HG03521 (cell line): ENCODE results near the gene SRCAP.
"Not testable (repeated sequence)": the region's sequence is repeated elsewhere in the genome, so short reads cannot be mapped to it uniquely, and the experiment has no call there.

Experiments used
- ATAC-seq: cut with Tn5 transposase; IDR thresholded peaks from one replicate; pipeline ENCODE4 v1.9.1; 2021; ENCODE audit warnings: mild to moderate bottlenecking, moderate library complexity; ENCODE audit not compliant: unreplicated experiment

SRCAP gene

GRCh38 chr16:30663820-30664219 lies 35.2 kb upstream of the SRCAP start:
- no peak for ATAC-seq

- no peak for ATAC-seq
These were observed 34.3 kb upstream of the SRCAP start for GRCh38 chr16:30664616-30665109.

- ATAC-seq, result no peak
These were observed 33.7 kb upstream of the SRCAP start for GRCh38 chr16:30665155-30665829.

GRCh38 chr16:30665830-30666190 lies 33.2 kb upstream of the SRCAP start:
- ATAC-seq, result no peak

- no peak for ATAC-seq
These were observed 32.3 kb upstream of the SRCAP start for GRCh38 chr16:30666681-30667080.

- no peak for ATAC-seq
These were observed 31.5 kb upstream of the SRCAP start for GRCh38 chr16:30667361-30667905.

GRCh38 chr16:30668393-30668792 lies 30.6 kb upstream of the SRCAP start:
- no peak for ATAC-seq

- no peak for ATAC-seq
These were observed 29.7 kb upstream of the SRCAP start for GRCh38 chr16:30669026-30669902.

GRCh38 chr16:30669903-30670824 lies 28.8 kb upstream of the SRCAP start:
- ATAC-seq, result no peak

GRCh38 chr16:30675143-30675542 lies 23.8 kb upstream of the SRCAP start:
- no peak for ATAC-seq

- no peak for ATAC-seq
These were observed 20.9 kb upstream of the SRCAP start for GRCh38 chr16:30677931-30678585.

- no peak for ATAC-seq
These were observed 20.4 kb upstream of the SRCAP start for GRCh38 chr16:30678586-30678970.

- no peak for ATAC-seq
These were observed 18.6 kb upstream of the SRCAP start for GRCh38 chr16:30680326-30680725.

- no peak for ATAC-seq
These were observed 10.3 kb upstream of the SRCAP start for GRCh38 chr16:30688701-30689100.

- no peak for ATAC-seq
These were observed 7.1 kb upstream of the SRCAP start for GRCh38 chr16:30691907-30692306.

- no peak for ATAC-seq
These were observed 6.4 kb upstream of the SRCAP start for GRCh38 chr16:30692396-30693064.

GRCh38 chr16:30694926-30695693 lies 3.9 kb upstream of the SRCAP start:
- ATAC-seq, result no peak

GRCh38 chr16:30696646-30697045 lies 2.3 kb upstream of the SRCAP start:
- ATAC-seq, result not testable (repeated sequence)
